Iris pigment epithelial cell (primary cell): ENCODE data around the gene FBXO7.

ENCODE experiments used
- DNase-seq: peaks from one replicate; pipeline ENCODE4 v3.0.0-alpha.2; 2011; ENCODE audit warnings: low read depth

The FBXO7 gene

GRCh38 chr22:32531931-32532819 lies 57.6 kb downstream of the FBXO7 start:
- DNase-seq: peak; percentile 61

- DNase-seq: no peak
Observed at GRCh38 chr22:32532820-32533128, 58.2 kb downstream of the FBXO7 start.

GRCh38 chr22:32533265-32534111 lies 58.9 kb downstream of the FBXO7 start:
- DNase-seq: no peak

- DNase-seq: no peak
Observed at GRCh38 chr22:32534252-32535235, 59.9 kb downstream of the FBXO7 start.

GRCh38 chr22:32535531-32536190 lies 61.0 kb downstream of the FBXO7 start:
- no peak for DNase-seq

- no peak for DNase-seq
Observed at GRCh38 chr22:32536352-32536751, 61.7 kb downstream of the FBXO7 start.

GRCh38 chr22:32538521-32538920 lies 63.9 kb downstream of the FBXO7 start:
- no peak for DNase-seq

- DNase-seq: no peak
Observed at GRCh38 chr22:32539631-32540421, 65.2 kb downstream of the FBXO7 start.

- DNase-seq: no peak
Observed at GRCh38 chr22:32541481-32541880, 66.9 kb downstream of the FBXO7 start.

GRCh38 chr22:32542066-32542676 lies 67.6 kb downstream of the FBXO7 start:
- no peak for DNase-seq

GRCh38 chr22:32542677-32543357 lies 68.2 kb downstream of the FBXO7 start:
- DNase-seq: no peak

- no peak for DNase-seq
Observed at GRCh38 chr22:32544953-32545558, 70.4 kb downstream of the FBXO7 start.

GRCh38 chr22:32545801-32546200 lies 71.2 kb downstream of the FBXO7 start:
- no peak for DNase-seq

- no peak for DNase-seq
Observed at GRCh38 chr22:32546496-32546895, 71.9 kb downstream of the FBXO7 start.

GRCh38 chr22:32546935-32547334 lies 72.3 kb downstream of the FBXO7 start:
- DNase-seq: no peak

GRCh38 chr22:32548039-32548438 lies 73.4 kb downstream of the FBXO7 start:
- DNase-seq: no peak
